GM10847 (cell line): ENCODE data around the gene PEX14.

Experiments
- POLR2A ChIP-seq: IDR thresholded peaks from 2 replicates; pipeline ENCODE4 v1.6.1; 2011; ENCODE audit not compliant: insufficient read length; ENCODE audit errors: extremely low read depth

The PEX14 gene

DNA sequence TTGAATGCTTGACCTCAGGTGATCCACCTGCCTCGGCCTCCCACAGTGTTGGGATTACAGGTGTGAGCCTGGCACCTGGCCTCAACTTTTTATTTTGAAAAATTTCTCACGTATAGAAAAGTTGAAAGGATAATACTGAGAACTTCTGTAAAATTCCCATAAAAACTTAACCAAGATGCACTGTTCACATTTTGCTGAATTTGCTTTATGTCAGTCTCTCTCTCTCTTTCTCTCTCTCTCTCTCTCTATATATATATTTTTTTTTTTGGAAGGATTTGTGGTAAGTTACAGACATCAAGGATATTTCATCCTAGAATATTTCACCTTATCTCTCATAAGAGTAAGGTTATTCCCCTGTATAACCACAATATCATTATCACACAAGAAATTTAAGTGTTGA lies 5.9 kb downstream of the PEX14 start:
- no peak for TF ChIP-seq POLR2A

DNA sequence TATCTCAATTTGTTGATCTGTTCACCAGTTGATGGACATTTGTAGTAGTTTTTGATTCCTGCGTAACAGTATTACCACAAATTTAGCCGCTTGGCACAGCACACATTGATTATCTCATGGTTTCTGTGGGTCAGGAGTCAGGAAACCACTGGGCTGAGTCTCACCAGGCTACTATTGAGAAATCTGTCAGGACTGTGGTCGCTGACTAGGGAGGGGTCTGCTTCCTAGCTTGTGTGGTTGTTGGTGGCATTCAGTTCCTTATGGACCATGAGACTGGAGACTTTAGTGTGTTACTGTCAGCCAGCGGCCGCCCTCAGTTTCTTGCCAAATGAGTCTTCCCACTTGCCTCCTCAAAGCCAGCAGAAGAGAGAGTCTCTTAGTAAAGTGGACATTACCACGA lies 9.8 kb downstream of the PEX14 start:
- TF ChIP-seq POLR2A: no peak

- no peak for TF ChIP-seq POLR2A
Measured at GRCh38 chr1:10489291-10490055, 14.7 kb downstream of the PEX14 start.

GRCh38 chr1:10490286-10490970 lies 15.7 kb downstream of the PEX14 start:
- no peak for TF ChIP-seq POLR2A

DNA sequence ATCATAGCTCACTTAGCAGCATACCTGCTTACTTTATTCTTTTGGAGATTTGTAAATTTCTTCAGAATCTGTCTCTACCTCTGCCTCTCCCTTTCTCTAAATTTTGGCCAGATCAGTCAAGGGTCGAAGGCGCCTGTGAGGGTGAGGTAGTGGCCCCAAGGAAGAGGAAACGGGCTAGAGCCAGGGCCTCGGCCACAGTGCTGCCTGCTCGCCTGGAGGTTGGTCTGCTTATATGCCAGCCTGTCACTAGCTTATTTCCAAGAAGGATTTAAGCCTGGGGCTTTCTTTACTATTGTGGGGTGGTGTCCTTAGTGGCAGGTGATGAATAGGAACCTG lies 19.6 kb downstream of the PEX14 start:
- no peak for TF ChIP-seq POLR2A

- no peak for TF ChIP-seq POLR2A
Measured at GRCh38 chr1:10494754-10495474, 20.2 kb downstream of the PEX14 start.

DNA sequence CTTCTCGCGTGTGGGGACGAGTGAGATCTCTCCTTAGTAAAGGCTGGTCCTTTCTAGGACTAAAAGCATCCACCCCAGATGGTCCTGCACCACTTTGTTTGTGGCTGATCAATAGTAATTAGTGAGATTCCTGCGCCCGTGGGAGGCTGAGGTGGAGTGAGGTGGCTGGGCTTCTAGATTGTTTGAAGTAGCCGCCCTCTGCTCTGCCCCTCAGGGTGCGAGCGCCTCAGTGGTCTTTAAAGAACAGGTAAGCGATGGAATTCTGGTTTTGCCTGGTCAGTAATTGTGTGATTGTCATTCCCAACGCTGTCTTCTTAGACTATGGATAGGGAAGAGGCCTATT lies 20.7 kb downstream of the PEX14 start:
- TF ChIP-seq POLR2A: no peak

DNA sequence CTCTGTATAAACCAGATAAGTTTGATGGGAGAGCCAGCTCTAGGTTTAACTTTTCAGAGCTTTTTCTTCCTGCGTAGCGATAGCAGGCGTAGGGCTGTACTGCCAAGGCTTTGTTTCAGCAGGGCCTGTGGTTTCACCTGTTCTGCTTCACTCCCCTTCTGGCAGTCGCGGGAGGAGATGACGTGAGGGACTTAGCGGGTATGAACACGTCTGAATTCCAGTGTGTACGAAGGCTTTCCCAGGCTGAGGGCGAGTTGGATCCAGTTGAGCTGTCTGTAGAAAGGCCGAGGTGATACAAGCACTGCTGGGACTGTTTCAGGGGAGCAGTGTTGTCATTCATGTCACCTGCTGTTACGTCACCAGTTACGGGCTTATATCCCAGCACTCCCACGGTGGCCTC lies 21.2 kb downstream of the PEX14 start:
- TF ChIP-seq POLR2A: no peak

- TF ChIP-seq POLR2A: no peak
Measured at GRCh38 chr1:10497109-10497508, 22.4 kb downstream of the PEX14 start.

DNA sequence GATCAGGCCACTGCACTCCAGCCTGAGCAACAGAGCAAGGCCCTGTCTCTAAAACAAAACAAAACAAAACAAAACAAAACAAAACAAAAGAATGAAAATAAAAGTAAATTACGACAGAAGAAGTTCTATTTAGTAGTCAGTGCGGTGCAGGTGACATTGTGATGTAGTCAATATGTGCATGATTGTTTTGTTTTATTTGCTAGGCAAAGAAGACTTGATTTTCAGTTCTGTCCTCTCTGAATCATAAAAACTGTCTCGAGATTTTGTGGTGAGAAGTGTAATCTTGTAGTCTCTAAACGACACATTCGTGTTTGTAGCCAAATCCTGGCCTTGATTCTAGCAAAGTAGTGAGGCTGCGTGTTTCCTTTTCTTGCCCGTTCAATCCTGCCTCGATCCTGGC lies 23.5 kb downstream of the PEX14 start:
- TF ChIP-seq POLR2A: no peak

DNA sequence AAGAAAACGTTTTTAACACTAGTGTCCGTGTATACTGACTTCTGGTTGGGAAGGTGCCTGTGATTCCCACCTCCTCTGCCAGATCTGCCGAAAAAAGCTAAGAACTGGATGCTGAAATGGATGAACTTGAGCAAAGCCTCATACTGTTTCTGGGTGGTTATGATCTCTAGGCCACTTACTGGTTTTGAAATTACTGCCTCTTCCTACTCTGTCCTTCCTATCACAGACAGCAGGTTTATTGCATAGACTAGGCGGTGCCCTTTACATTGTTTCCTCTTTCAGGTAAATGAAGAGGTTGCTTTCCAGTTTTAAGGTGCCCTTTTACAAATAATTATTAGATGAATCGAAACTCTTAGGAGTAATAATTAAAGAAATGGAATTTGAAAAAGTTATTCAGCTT lies 27.5 kb downstream of the PEX14 start:
- TF ChIP-seq POLR2A: no peak

- TF ChIP-seq POLR2A: no peak
Measured at GRCh38 chr1:10504249-10504648, 29.5 kb downstream of the PEX14 start.

- no peak for TF ChIP-seq POLR2A
Measured at GRCh38 chr1:10506677-10507047, 31.9 kb downstream of the PEX14 start.

- TF ChIP-seq POLR2A: no peak
Measured at GRCh38 chr1:10507111-10507879, 32.5 kb downstream of the PEX14 start.

DNA sequence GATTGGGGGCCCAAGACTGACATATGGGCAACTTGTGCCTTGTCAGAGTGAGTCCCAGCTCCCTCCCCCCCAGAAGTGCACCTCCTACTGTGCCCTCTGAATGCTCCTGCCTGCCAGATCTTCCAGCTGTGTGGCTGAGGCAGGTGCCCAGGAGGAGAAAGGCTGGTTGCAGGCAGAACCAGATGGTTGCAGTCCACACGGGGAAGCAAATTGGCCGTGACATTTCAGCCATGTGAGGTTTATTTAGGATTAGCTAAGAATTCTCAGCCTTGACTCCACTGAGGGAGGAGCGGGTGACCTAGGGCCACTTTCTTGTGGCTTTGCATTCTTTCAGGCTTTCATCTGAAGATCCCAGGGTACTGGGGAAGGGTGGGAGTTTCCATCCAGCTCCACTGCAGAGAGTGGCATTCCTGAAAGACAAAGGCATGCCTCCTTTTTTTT lies 33.8 kb downstream of the PEX14 start:
- TF ChIP-seq POLR2A: no peak
